Stomach (tissue), 9 donors: ENCODE measurements around the gene PBX3. TPM values are rescaled to one million over a fixed set of nuclear protein-coding genes. Genes with fewer than 3 reads are reported as not detected.

Experiments used
- DNase-seq, 2 donors: peaks; one replicate each; pipeline versions ENCODE4 v3.0.0 to v3.0.0-alpha.2; 2013 to 2019
- H3K27ac ChIP-seq, 5 donors: fragments of 200-600 bp in 4 of 5; sonication (generic) in 4 of 5; one replicate each; pipeline ENCODE4 v1.5.1; 2013 to 2019; ENCODE audit warnings: mild to moderate bottlenecking in 1 of 5, moderate library complexity in 1 of 5
- H3K27me3 ChIP-seq, 3 donors: fragments of 200-600 bp; sonication (generic); one replicate each; pipeline ENCODE4 v1.5.1; 2017 to 2019; ENCODE audit warnings: mixed run types in 1 of 3
- H3K36me3 ChIP-seq, 4 donors: fragments of 200-600 bp; sonication (generic); 1 replicate in 3 of 4; 2 replicates in 1 of 4; pipeline ENCODE4 v1.5.1; 2016 to 2019
- H3K4me1 ChIP-seq, 4 donors: fragments of 200-600 bp; sonication (generic); one replicate each; pipeline ENCODE4 v1.5.1; 2016 to 2019
- H3K4me3 ChIP-seq, 4 donors: fragments of 200-600 bp; sonication (generic) in 3 of 4; one replicate each; pipeline ENCODE4 v1.5.1; 2016 to 2019; ENCODE audit warnings: mild to moderate bottlenecking in 1 of 4
- H3K9me3 ChIP-seq, 4 donors: fragments of 200-600 bp; sonication (generic); one replicate each; pipeline ENCODE4 v1.5.1; 2016 to 2019
- CTCF ChIP-seq, 7 experiments: fragments of 450-650 bp in 4 of 7; fragments of 200-600 bp in 3 of 7; sonication (generic) in 3 of 7; IDR thresholded peaks; one replicate each; pipeline ENCODE4 v1.5.1; 2016 to 2019; ENCODE audit warnings: antibody characterized with exemption in 7 of 7, control low read depth in 2 of 7, mild to moderate bottlenecking in 1 of 7
- EP300 ChIP-seq: sonication (generic); formaldehyde crosslinking; IDR thresholded peaks from one replicate; pipeline ENCODE4 v1.6.1; 2017; ENCODE audit warnings: antibody characterized with exemption
- POLR2A ChIP-seq, 4 donors: fragments of 450-650 bp; IDR thresholded peaks; one replicate each; pipeline ENCODE4 v1.6.1; 2016; ENCODE audit warnings: antibody characterized with exemption in 4 of 4, control low read depth in 2 of 4, mild to moderate bottlenecking in 1 of 4, moderate library complexity in 1 of 4
- POLR2AphosphoS5 ChIP-seq, 3 donors: sonication (generic); formaldehyde crosslinking; IDR thresholded peaks; one replicate each; pipeline ENCODE4 v1.6.1; 2016; ENCODE audit warnings: antibody characterized with exemption in 3 of 3
- WGBS, 5 donors: extraction: QIAGEN DNeasy Blood & Tissue Kit in 3 of 5; methylation state at CpG; one replicate each; pipeline versions ENCODE4 v1.1.5 to v1.1.7; 2013 to 2018; 5-methylcytosine and 5-hydroxymethylcytosine counted together
- intact Hi-C: fragments of 100-400 bp; cut with DNase I; formaldehyde crosslinking; loops from one replicate; pipeline ENCODE4 v1.15.1; 2023; ENCODE audit warnings: low total_unique reads
- polyA plus RNA-seq, 3 donors: library from polyadenylated mRNA; stranded (reverse); fragments of 200-250 nt; gene quantifications; one replicate each; pipeline ENCODE4 v1.2.3, GENCODE V29; 2013
- total RNA-seq, 5 donors: library from RNA; depleted of rRNA; stranded (reverse); fragments of >200 nt; gene quantifications; one replicate each; pipeline versions ENCODE4 v1.1.0 to v1.2.3, GENCODE V29; 2014 to 2016
- donor health status: healthy with polysubstance abuse.
- donor health status: Bipolar disorder and iron deficiency.
- donor health status: healthy.

PBX3 gene
- total and polyA plus RNA-seq, 8 donors = 9.3 to 59.1 (median 16.2) TPM

- TF ChIP-seq POLR2A (IDR thresholded peaks at IDR 0.05) (no peak), EP300 (no peak), POLR2AphosphoS5 (IDR thresholded peaks at IDR 0.05) (no peak), CTCF (IDR thresholded peaks at IDR 0.05) (no peak)
- WGBS, 5 donors = 67 to 74% (median 70%) methylated on average over 1 of the region's 1 CpG
- no peak overlapping the region for H3K4me3 ChIP-seq
- H3K27me3 ChIP-seq = no peaks in the 10 kb centered on the region
- DNase-seq = no peak
- peaks cover 0 to 22% (median 10%) of the 10 kb centered on the region in 4 donors for H3K4me1 ChIP-seq
- H3K36me3 ChIP-seq = no peaks in the 10 kb centered on the region
- H3K9me3 ChIP-seq = no peaks in the 10 kb centered on the region
- no peak overlapping the region for H3K27ac ChIP-seq
- intact Hi-C loops = no loop called here
These were observed 88.5 kb downstream of the PBX3 start for GRCh38 chr9:125835655-125836054.

- Histone ChIP-seq H3K4me3 (no peak overlapping the region), H3K27ac (no peak overlapping the region), H3K27me3 (no peaks in the 10 kb centered on the region), H3K36me3 (no peaks in the 10 kb centered on the region), H3K4me1 (peaks cover 0 to 40% (median 25%) of the 10 kb centered on the region in 4 donors), H3K9me3 (no peaks in the 10 kb centered on the region)
- 63 to 89% (median 80%) methylated on average over 2 of the region's 2 CpGs for WGBS, 5 donors
- DNase-seq = no peak
- intact Hi-C loops = no loop called here
- no peak for TF ChIP-seq POLR2AphosphoS5 (IDR thresholded peaks at IDR 0.05)
- TF ChIP-seq EP300 = no peak
- TF ChIP-seq POLR2A (IDR thresholded peaks at IDR 0.05) = no peak
- no peak for TF ChIP-seq CTCF (IDR thresholded peaks at IDR 0.05)
These were observed 92.1 kb downstream of the PBX3 start for GRCh38 chr9:125839317-125839716.

- no peaks in the 10 kb centered on the region for H3K27me3 ChIP-seq
- H3K4me1 ChIP-seq = peaks cover 0 to 51% (median 25%) of the 10 kb centered on the region in 4 donors
- DNase-seq = no peak
- peak overlapping the region in 1 of 5 donors; percentile 36 for H3K27ac ChIP-seq
- H3K4me3 ChIP-seq = no peak overlapping the region
- 81 to 97% (median 84%) methylated on average over 1 of the region's 1 CpG for WGBS, 5 donors
- intact Hi-C loops = no loop called here
- no peaks in the 10 kb centered on the region for H3K9me3 ChIP-seq
- TF ChIP-seq CTCF (IDR thresholded peaks at IDR 0.05) (no peak), POLR2A (IDR thresholded peaks at IDR 0.05) (no peak), POLR2AphosphoS5 (IDR thresholded peaks at IDR 0.05) (no peak), EP300 (no peak)
- no peaks in the 10 kb centered on the region for H3K36me3 ChIP-seq
These were observed 94.3 kb downstream of the PBX3 start for GRCh38 chr9:125841444-125841843.

GRCh38 chr9:125842242-125842641 is 95.1 kb downstream of the PBX3 start:
- Histone ChIP-seq H3K36me3 (no peaks in the 10 kb centered on the region), H3K4me3 (no peak overlapping the region), H3K9me3 (no peaks in the 10 kb centered on the region), H3K27ac (peak overlapping the region in 1 of 5 donors; percentile 36), H3K4me1 (peaks cover 0 to 51% (median 25%) of the 10 kb centered on the region in 4 donors), H3K27me3 (no peaks in the 10 kb centered on the region)
- intact Hi-C loops = no loop called here
- TF ChIP-seq CTCF (IDR thresholded peaks at IDR 0.05) (no peak), POLR2A (IDR thresholded peaks at IDR 0.05) (no peak)
- no peak for DNase-seq
- 77 to 93% (median 88%) methylated on average over 1 of the region's 1 CpG for WGBS, 5 donors
